Measurements from ENCODE around the gene ZNF747. TPM values are rescaled to one million over a fixed set of nuclear protein-coding genes. Genes with fewer than 3 reads are reported as not detected.

The ZNF747 gene
- total RNA-seq, 1 experiment from 2014 or later, result 10.6 TPM

DNA sequence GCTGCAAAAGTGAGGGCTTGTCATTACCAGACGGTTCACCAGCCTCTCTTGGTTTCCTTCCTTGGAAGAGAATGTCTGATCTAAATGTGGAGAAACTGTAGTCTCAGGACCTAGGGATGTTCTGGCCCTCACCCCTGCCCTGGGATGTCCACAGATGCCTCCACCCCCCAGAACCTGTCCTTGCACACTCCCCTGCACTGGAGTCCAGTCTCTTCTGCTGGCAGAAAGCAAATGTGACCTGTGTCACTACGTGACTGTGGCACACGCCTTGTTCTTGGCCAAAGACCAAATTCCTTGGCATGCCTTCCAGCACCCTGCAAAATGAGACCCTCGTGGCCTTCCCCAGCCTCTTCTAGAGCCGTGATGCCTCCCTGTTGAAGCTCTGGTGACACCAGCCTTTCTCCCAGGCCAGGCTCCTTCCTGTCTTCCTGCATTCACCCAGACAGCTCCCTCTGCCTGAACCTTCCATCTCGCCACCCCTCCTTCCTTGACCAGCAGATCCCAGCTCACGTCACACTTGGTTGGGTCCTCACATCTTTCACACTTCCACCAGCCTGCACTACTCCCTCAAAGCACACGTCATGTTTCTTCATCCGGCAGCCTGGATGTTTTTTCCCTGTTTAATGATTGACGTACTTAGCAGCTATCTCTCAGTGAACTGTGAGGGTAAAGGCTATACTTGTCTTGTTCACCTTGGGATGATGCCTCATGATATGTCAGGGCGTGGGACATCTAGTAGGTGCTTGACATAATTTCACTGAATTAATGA is 12.6 kb downstream of the ZNF747 start:
- CTCF ChIA-PET, result no interaction called here
- H3K9me3 ChIP-seq (ENCODE audit: low read depth, low read length, poor library complexity, severe bottlenecking), result no peaks in the 10 kb centered on the region
- POLR2A ChIA-PET (ENCODE audit: low non-redundant PET), result no interaction called here
- intact Hi-C loops (cut with micrococcal nuclease; ENCODE audit: unreplicated experiment), result no loop called here
- DNase-seq (ENCODE audit: low spot score), result no peak
- no peak for TF ChIP-seq EZH2 (IDR thresholded peaks at IDR 0.05; ENCODE audit: borderline replicate concordance, low read depth, low read length, poor library complexity, severe bottlenecking)
- TF ChIP-seq, protein P1, sequence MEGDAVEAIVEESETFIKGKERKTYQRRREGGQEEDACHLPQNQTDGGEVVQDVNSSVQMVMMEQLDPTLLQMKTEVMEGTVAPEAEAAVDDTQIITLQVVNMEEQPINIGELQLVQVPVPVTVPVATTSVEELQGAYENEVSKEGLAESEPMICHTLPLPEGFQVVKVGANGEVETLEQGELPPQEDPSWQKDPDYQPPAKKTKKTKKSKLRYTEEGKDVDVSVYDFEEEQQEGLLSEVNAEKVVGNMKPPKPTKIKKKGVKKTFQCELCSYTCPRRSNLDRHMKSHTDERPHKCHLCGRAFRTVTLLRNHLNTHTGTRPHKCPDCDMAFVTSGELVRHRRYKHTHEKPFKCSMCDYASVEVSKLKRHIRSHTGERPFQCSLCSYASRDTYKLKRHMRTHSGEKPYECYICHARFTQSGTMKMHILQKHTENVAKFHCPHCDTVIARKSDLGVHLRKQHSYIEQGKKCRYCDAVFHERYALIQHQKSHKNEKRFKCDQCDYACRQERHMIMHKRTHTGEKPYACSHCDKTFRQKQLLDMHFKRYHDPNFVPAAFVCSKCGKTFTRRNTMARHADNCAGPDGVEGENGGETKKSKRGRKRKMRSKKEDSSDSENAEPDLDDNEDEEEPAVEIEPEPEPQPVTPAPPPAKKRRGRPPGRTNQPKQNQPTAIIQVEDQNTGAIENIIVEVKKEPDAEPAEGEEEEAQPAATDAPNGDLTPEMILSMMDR (conservative IDR thresholded peaks at IDR 0.05; ENCODE audit: low read depth, low read length), result no peak
- H3K27me3 ChIP-seq (replicated peaks; ENCODE audit: insufficient read depth, low read depth, low read length, poor library complexity), result no peaks in the 10 kb centered on the region
- H3K4me1 ChIP-seq (ENCODE audit: insufficient read depth, low read length, poor library complexity, severe bottlenecking), result peaks cover 6% of the 10 kb centered on the region
- H3K4me3 ChIP-seq (ENCODE audit: low read depth, low read length, poor library complexity, severe bottlenecking), result no peak overlapping the region
- H3K36me3 ChIP-seq (ENCODE audit: insufficient read depth, low read length, poor library complexity, severe bottlenecking), result peaks cover 9% of the 10 kb centered on the region
- no peak overlapping the region for H3K27ac ChIP-seq (ENCODE audit: low read depth, low read length, poor library complexity, severe bottlenecking)
- no TSS peak for BruUV-seq (replicated peaks)

DNA sequence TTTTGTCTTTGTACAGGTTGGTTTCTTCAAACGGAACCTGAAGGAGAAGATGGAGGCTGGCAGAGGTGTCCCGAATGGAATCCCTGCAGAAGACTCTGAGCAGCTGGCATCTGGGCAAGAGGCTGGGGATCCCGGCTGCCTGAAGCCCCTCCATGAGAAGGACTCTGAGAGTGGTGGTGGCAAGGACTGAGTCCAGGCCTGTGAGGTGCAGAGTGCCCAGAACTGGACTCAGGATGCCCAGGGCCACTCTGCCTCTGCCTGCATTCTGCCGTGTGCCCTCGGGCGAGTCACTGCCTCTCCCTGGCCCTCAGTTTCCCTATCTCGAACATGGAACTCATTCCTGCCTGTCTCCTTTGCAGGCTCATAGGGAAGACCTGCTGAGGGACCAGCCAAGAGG is 13.2 kb downstream of the ZNF747 start:
- no peak for TF ChIP-seq EZH2 (IDR thresholded peaks at IDR 0.05; ENCODE audit: borderline replicate concordance, low read depth, low read length, poor library complexity, severe bottlenecking)
- TF ChIP-seq, protein P1 (conservative IDR thresholded peaks at IDR 0.05; ENCODE audit: low read depth, low read length), result no peak
- Histone ChIP-seq H3K4me3 (ENCODE audit: low read depth, low read length, poor library complexity, severe bottlenecking) (no peak overlapping the region), H3K27me3 (replicated peaks; ENCODE audit: insufficient read depth, low read depth, low read length, poor library complexity) (no peaks in the 10 kb centered on the region), H3K4me1 (ENCODE audit: insufficient read depth, low read length, poor library complexity, severe bottlenecking) (peaks cover 6% of the 10 kb centered on the region), H3K9me3 (ENCODE audit: low read depth, low read length, poor library complexity, severe bottlenecking) (no peaks in the 10 kb centered on the region), H3K36me3 (ENCODE audit: insufficient read depth, low read length, poor library complexity, severe bottlenecking) (peaks cover 9% of the 10 kb centered on the region), H3K27ac (ENCODE audit: low read depth, low read length, poor library complexity, severe bottlenecking) (no peak overlapping the region)
- ChIA-PET CTCF (no interaction called here), POLR2A (ENCODE audit: low non-redundant PET) (no interaction called here)
- no TSS peak for BruUV-seq (replicated peaks)
- intact Hi-C loops (cut with micrococcal nuclease; ENCODE audit: unreplicated experiment), result no loop called here
- DNase-seq (ENCODE audit: low spot score), result no peak

DNA sequence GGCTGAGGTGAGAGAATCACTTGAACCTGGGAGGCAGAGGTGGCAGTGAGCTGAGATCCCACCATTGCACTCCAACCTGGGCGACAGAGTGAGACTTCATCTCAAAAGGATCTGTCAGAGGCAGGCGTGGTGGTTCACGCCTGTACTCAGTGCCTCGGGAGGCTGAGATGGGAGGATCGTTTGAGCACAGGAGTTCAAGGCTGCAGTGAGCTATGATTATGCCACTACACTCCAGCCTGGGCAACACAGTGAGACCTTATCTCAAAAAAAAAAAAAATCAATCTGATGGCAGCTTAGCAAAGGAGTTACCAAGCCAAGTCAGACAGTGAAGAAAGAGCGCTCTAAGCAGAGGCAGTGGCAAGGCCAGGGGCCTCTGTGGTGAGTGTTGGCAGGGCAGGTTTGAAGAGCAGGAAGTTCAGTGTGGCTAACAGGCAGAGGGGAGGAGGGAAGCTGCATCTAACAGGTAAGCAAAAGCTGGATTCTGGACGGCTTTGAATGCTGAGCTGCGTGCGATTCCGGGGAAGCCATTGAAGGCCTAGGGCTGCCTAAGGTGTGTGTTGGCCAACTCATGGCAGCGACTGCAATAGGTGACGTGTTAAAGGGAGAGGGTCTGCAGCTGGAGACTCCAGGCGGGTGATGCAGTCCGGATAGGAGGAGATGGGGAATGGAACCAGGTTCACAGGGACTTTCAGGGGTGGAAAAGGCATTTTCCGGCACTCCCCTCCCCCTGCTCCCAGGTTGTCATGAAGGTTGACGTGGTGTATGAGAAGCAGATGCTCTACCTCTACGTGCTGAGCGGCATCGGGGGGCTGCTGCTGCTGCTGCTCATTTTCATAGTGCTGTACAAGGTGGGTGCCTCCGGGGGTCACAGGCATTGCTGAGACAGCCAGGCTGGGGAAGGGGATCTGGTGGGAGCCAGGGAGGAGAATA is 15.3 kb downstream of the ZNF747 start:
- Histone ChIP-seq H3K4me3 (ENCODE audit: low read depth, low read length, poor library complexity, severe bottlenecking) (no peak overlapping the region), H3K9me3 (ENCODE audit: low read depth, low read length, poor library complexity, severe bottlenecking) (no peaks in the 10 kb centered on the region), H3K27me3 (replicated peaks; ENCODE audit: insufficient read depth, low read depth, low read length, poor library complexity) (no peaks in the 10 kb centered on the region), H3K27ac (ENCODE audit: low read depth, low read length, poor library complexity, severe bottlenecking) (no peak overlapping the region), H3K36me3 (ENCODE audit: insufficient read depth, low read length, poor library complexity, severe bottlenecking) (no peaks in the 10 kb centered on the region), H3K4me1 (ENCODE audit: insufficient read depth, low read length, poor library complexity, severe bottlenecking) (no peaks in the 10 kb centered on the region)
- CTCF ChIA-PET, result no interaction called here
- intact Hi-C loops (cut with micrococcal nuclease; ENCODE audit: unreplicated experiment), result no loop called here
- BruUV-seq (replicated peaks), result no TSS peak
- TF ChIP-seq, protein P1 (conservative IDR thresholded peaks at IDR 0.05; ENCODE audit: low read depth, low read length), result no peak
- TF ChIP-seq EZH2 (IDR thresholded peaks at IDR 0.05; ENCODE audit: borderline replicate concordance, low read depth, low read length, poor library complexity, severe bottlenecking), result no peak
- POLR2A ChIA-PET (ENCODE audit: low non-redundant PET), result no interaction called here
- no peak for DNase-seq (ENCODE audit: low spot score)

Data from A673 (cell line).